Heart right ventricle (tissue), 16 donors: ENCODE data around the gene CPD. TPM values are rescaled to one million over a fixed set of nuclear protein-coding genes. Genes with fewer than 3 reads are reported as not detected.
A peak's percentile ranks its signal among the peaks of the same experiment; 100 is the strongest.
"Not testable (repeated sequence)": the region's sequence is repeated elsewhere in the genome, so short reads cannot be mapped to it uniquely, and the experiment has no call there.

Experiments used
- ATAC-seq, 8 donors: fragments of 200-7000 bp; cut with Tn5 transposase; one replicate each; pipeline ENCODE4 v1.9.1; 2020; ENCODE audit warnings: mild to moderate bottlenecking in 8 of 8, moderate library complexity in 8 of 8, moderate number of reproducible peaks in 1 of 8
- DNase-seq, 2 donors: peaks; one replicate each; pipeline ENCODE4 v3.0.0-alpha.2; 2020
- H3K27ac ChIP-seq, 10 donors: fragments of 200-600 bp; sonication (generic) in 2 of 10; one replicate each; pipeline versions ENCODE4 v1.5.0 to v1.8.0; 2020 to 2022; ENCODE audit warnings: mild to moderate bottlenecking in 3 of 10
- H3K27me3 ChIP-seq, 7 donors: fragments of 200-600 bp; one replicate each; pipeline ENCODE4 v1.8.0; 2021 to 2022; ENCODE audit warnings: mild to moderate bottlenecking in 2 of 7
- H3K36me3 ChIP-seq, 9 donors: fragments of 200-600 bp; sonication (generic) in 1 of 9; one replicate each; pipeline versions ENCODE4 v1.5.0 to v1.8.0; 2020 to 2022; ENCODE audit warnings: mild to moderate bottlenecking in 2 of 9
- H3K4me1 ChIP-seq, 9 donors: fragments of 200-600 bp; sonication (generic) in 1 of 9; one replicate each; pipeline versions ENCODE4 v1.5.0 to v1.8.0; 2020 to 2022; ENCODE audit warnings: mild to moderate bottlenecking in 4 of 9
- H3K4me3 ChIP-seq, 10 donors: fragments of 200-600 bp; sonication (generic) in 2 of 10; one replicate each; pipeline versions ENCODE4 v1.5.0 to v1.8.0; 2020 to 2022; ENCODE audit warnings: mild to moderate bottlenecking in 7 of 10, moderate library complexity in 2 of 10
- H3K9me3 ChIP-seq, 11 donors: fragments of 200-600 bp in 10 of 11; sonication (generic) in 2 of 11; one replicate each; pipeline versions ENCODE4 v1.5.0 to v1.8.0; 2013 to 2022; ENCODE audit warnings: mild to moderate bottlenecking in 2 of 11, control low read depth in 1 of 11, moderate library complexity in 1 of 11
- WGBS, 2 donors: extraction: QIAGEN DNeasy Blood & Tissue Kit; methylation state at CpG; one replicate each; pipeline ENCODE4 v1.1.7; 2013; ENCODE audit warnings: inconsistent platforms in 1 of 2; 5-methylcytosine and 5-hydroxymethylcytosine counted together
- intact Hi-C, 10 donors: fragments of 100-400 bp; cut with DNase I; formaldehyde crosslinking; loops; one replicate each; pipeline versions ENCODE4 v1.11.1 to v1.14.2; 2022
- polyA plus RNA-seq, 2 donors: library from polyadenylated mRNA; stranded (reverse); fragments of 200-250 nt; gene quantifications; one replicate each; pipeline ENCODE4 v1.2.3, GENCODE V29; 2013
- total RNA-seq, 10 donors: library from RNA; stranded (reverse); fragmentation: NEBNext Ultra II Directional in 3 of 10; extraction: Animal tissue kit (Norgen Biotek cat#: 25700) in 3 of 10; gene quantifications; one replicate each; pipeline versions ENCODE4 v1.2.1 to v1.2.4, GENCODE V29; 2021 to 2023
- TF ChIP-seq, protein P1 (sequence below), 9 donors: fragments of 200-600 bp; sonication (generic) in 2 of 9; IDR thresholded peaks; one replicate each; pipeline versions ENCODE4 v1.5.0 to v1.8.0; 2021 to 2022; ENCODE audit warnings: antibody characterized with exemption in 9 of 9, mild to moderate bottlenecking in 5 of 9, moderate library complexity in 1 of 9
- donor health status: Arrhythmogenic right ventricular cardiomyopathy.
- donor health status: ischemic (EF 13 %, LVEDD 7.1; RV severe dilation, severe dysfunction).
- donor health status: healthy with polysubstance abuse.
- donor health status: DM: no; HTN: yes; CAD: no.
- donor health status: DM: no; HTN: no; CAD: no.
- donor health status: ischemic (EF 25% LVEDD 6.9; RV normal size, moderate dysfunction).
- donor health status: ischemic (EF 25% LVEDD 5.7; RV mildly dilated, moderate dysfunction).
- donor health status: healthy.
- donor health status: DM: yes; HTN: yes; CAD: no.
- donor health status: Ischemic cardiomyopathy.
- donor health status: ischemic (EF 35%, LVEDD 5.7; RV mildly dilated, moderate dysfunction).
- donor health status: nonischemic (EF 11% LVEDD 7.7; RV severe dilation, severe dysfunction).
- donor health status: DM: yes; HTN: yes; CAD: no.
- donor health status: PGD.
- donor health status: ischemic (EF 29% LVEDD 5.4; RV normal size, mild dysfunction).
- donor health status: nonischemic (EF 23%, LVEDD 6.1; RV moderate dilation, normal function).

The CPD gene
- total and polyA plus RNA-seq, 12 donors = 4.2 to 44.0 (median 22.6) TPM

DNA sequence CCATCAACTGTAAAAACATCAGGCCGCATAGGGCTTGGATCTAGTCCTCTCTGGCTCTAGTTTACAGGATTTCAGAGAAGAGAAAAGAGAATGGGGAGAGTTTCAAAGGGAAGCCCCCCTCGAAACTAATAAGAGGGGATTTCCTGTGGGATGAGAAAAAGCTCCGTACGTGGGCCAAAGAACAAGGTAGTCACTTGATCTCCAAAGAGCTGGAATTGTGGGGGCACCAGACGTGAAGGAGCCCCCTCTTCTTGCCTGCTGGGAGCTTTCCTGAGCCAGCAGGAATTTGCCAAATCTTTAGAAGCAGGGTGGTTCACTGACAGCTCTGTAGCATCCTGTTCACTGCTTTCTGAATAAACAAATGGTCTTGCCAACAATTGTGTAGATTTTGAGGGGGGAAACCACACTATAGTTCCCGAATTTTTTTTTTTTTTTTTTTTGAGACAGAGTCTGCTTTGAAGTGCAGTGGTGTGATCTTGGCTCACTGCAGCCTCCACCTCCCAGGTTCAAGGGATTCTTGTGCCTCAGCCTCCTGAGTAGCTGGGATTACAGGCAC, 37.8 kb upstream of the CPD start:
- peak; percentile 8 to 84 (median 59) for ATAC-seq

DNA sequence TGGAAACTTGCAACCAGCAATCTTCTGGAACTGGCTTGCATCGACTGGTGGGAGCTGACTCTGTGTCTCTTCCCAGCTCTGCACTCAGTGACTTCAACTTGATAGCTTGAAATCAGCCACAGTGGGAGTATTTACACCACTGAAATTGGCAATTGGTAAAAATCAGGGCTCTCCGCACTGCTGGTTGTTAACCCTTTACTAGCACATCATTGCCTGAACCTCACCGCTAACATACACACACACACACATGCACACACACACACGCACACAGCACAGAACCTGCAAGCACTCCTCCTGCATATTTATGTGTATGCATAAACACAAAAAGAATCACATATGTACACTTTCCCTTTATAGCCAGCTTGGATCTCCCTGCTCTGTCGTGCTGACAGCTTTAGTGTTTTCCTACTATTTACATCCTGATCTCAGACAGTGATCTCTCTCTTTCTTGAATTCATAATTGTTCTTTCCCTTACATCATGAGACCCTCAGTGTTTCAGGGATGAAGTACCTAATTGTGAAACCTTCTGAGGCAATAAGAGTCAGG, 37.0 kb upstream of the CPD start:
- H3K27me3 ChIP-seq = no peaks in the 10 kb centered on the region
- no peak overlapping the region for H3K4me3 ChIP-seq
- ATAC-seq (no peak), DNase-seq (no peak)
- H3K27ac ChIP-seq = peak overlapping the region in 9 of 10 donors; percentile 41 to 90 (median 74)
- H3K36me3 ChIP-seq = no peaks in the 10 kb centered on the region
- H3K9me3 ChIP-seq = no peaks in the 10 kb centered on the region
- WGBS, 2 donors = 82 to 84% methylated on average over 5 of the region's 5 CpGs
- H3K4me1 ChIP-seq = peaks cover 12 to 73% (median 48%) of the 10 kb centered on the region in 9 donors
- intact Hi-C loops = loop anchor here in 7 of 10 donors (5.0 to 10.0 kb wide), 5 partner anchors 36 to 224 kb away; partner anchors contain the start of genes CPD (in 5 of the 7), GOSR1 (in 2 of the 7) and NSRP1 (in 1 of the 7)
- TF ChIP-seq, protein P1, sequence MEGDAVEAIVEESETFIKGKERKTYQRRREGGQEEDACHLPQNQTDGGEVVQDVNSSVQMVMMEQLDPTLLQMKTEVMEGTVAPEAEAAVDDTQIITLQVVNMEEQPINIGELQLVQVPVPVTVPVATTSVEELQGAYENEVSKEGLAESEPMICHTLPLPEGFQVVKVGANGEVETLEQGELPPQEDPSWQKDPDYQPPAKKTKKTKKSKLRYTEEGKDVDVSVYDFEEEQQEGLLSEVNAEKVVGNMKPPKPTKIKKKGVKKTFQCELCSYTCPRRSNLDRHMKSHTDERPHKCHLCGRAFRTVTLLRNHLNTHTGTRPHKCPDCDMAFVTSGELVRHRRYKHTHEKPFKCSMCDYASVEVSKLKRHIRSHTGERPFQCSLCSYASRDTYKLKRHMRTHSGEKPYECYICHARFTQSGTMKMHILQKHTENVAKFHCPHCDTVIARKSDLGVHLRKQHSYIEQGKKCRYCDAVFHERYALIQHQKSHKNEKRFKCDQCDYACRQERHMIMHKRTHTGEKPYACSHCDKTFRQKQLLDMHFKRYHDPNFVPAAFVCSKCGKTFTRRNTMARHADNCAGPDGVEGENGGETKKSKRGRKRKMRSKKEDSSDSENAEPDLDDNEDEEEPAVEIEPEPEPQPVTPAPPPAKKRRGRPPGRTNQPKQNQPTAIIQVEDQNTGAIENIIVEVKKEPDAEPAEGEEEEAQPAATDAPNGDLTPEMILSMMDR (IDR thresholded peaks at IDR 0.05) = no peak

More for the DNA sequence above, 37.8 kb upstream of the CPD start:
- Histone ChIP-seq H3K27ac (peak overlapping the region; percentile 36 to 90 (median 72)), H3K36me3 (no peaks in the 10 kb centered on the region), H3K9me3 (no peaks in the 10 kb centered on the region), H3K27me3 (no peaks in the 10 kb centered on the region), H3K4me3 (no peak overlapping the region), H3K4me1 (peaks cover 11 to 65% (median 43%) of the 10 kb centered on the region in 9 donors)
- TF ChIP-seq, protein P1 (IDR thresholded peaks at IDR 0.05) = no peak
- WGBS, 2 donors = 40 to 45% methylated on average over 6 of the region's 6 CpGs
- intact Hi-C loops = loop anchor here in 7 of 10 donors (5.0 to 10.0 kb wide), 5 partner anchors 36 to 224 kb away; partner anchors contain the start of genes CPD (in 5 of the 7), GOSR1 (in 2 of the 7) and NSRP1 (in 1 of the 7)
- DNase-seq = peak in 1 of 2 donors; percentile 10

DNA sequence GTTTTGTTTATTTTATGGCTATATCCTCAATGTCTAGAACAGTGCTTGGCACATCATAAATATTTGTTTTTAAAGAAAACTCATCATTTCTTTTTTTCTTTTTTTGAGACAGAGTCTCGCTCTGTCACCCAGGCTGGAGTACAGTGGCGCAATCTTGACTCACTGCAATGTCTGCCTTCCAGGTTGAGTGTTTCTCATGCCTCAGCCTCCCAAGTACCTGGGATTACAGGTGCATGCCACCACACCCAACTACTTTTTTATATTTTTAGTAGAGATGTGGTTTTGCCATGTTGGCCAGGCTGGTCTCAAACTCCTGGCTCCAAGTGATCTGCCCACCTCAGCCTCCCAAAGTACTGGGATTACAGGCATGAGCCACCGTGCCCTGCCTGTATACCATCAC, 35.5 kb upstream of the CPD start:
- WGBS, 2 donors = 94 to 98% methylated on average over 3 of the region's 3 CpGs
- Histone ChIP-seq H3K4me1 (peaks cover 12 to 73% (median 52%) of the 10 kb centered on the region in 9 donors), H3K27ac (peak overlapping the region in 6 of 10 donors; percentile 68 to 90 (median 76))
- ATAC-seq, H3K36me3 ChIP-seq, H3K27me3 ChIP-seq, DNase-seq, H3K4me3 ChIP-seq, H3K9me3 ChIP-seq: not testable (repeated sequence)
- intact Hi-C loops = loop anchor here in 7 of 10 donors (5.0 to 10.0 kb wide), 5 partner anchors 34 to 226 kb away; partner anchors contain the start of genes CPD (in 5 of the 7), GOSR1 (in 2 of the 7) and NSRP1 (in 1 of the 7)

DNA sequence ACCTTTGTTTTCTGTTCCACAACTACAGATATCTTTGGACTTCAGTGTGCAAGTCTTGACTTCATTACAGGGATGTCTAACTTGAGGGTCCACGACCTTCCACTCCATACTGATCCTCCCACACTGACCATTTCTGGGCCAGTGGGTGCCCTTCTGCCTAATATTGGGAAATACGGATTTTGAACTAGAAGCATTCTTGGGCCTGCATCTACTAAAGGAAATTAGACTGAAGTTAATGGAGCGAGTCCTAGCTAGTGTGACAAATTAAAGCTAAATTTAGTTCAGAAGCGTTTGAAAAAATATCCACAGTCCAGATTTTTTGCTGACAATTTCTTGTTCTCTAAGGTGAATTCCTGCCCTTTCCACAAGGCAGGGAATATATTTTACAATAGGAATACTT, 34.9 kb upstream of the CPD start:
- H3K4me1 ChIP-seq = peaks cover 12 to 73% (median 52%) of the 10 kb centered on the region in 9 donors
- peak overlapping the region in 9 of 10 donors; percentile 17 to 90 (median 76) for H3K27ac ChIP-seq
- 52 to 60% methylated on average over 4 of the region's 4 CpGs for WGBS, 2 donors
- H3K27me3 ChIP-seq = no peaks in the 10 kb centered on the region
- H3K9me3 ChIP-seq = no peaks in the 10 kb centered on the region
- intact Hi-C loops = loop anchor here in 7 of 10 donors (2.0 to 10.0 kb wide), 6 partner anchors 34 to 226 kb away; partner anchors contain the start of genes CPD (in 6 of the 7), GOSR1 (in 2 of the 7) and NSRP1 (in 1 of the 7)
- H3K36me3 ChIP-seq = no peaks in the 10 kb centered on the region
- TF ChIP-seq, protein P1 (IDR thresholded peaks at IDR 0.05) = no peak
- no peak overlapping the region for H3K4me3 ChIP-seq
- DNase-seq = no peak
- ATAC-seq = no peak
